ENCODE data around the gene LRFN2. TPM values are rescaled to one million over a fixed set of nuclear protein-coding genes. Genes with fewer than 3 reads are reported as not detected.

LRFN2 gene
- total RNA-seq, 2 experiments from 2014 or later = not detected

DNA sequence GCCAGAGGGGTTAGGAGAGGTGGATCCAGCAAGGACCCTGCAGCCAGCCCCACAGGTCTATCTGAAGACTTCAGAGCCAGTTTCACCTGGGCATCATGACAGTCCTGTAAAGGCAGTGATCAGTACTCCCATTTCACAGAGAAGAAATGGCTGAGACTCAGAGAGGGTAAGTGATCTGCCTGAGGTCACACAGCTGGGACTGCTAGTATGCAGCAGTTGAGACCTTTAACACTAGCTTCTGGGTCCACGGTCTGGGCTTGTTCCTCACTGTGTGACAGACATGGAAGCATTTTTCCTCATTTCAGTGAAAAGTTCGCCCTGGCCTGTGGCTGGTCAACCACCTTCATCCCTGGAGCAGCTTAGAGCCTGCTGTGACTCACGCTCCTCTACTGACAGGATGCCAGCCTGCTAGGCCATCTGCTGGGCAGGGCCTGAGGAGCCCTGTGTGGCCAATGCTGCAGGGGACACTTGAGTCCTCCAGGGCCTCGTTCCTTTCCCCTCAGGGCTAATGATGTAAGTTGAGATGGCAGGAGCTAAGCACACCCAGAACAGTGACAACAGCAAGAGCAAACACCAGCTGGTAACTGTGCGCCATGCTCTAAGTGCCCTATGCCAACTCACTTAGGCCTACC lies 192.0 kb downstream of the LRFN2 start:
- CTCF ChIA-PET = no interaction called here
- Mint-ChIP-seq H3K27ac (no peak overlapping the region), H3K27me3 (no peaks in the 10 kb centered on the region), H3K4me3 (no peak overlapping the region), H3K9me3 (no peaks in the 10 kb centered on the region), H3K36me3 (ENCODE audit: low read depth) (no peaks in the 10 kb centered on the region), H3K4me1 (ENCODE audit: low read depth) (peaks cover 19% of the 10 kb centered on the region)
- POLR2A ChIA-PET = no interaction called here
- intact Hi-C loops (cut with DNase I, micrococcal nuclease) = no loop called here
- Histone ChIP-seq H3K4me1 (ENCODE audit: insufficient read depth, low read length) (peaks cover 27% of the 10 kb centered on the region), H3K9me3 (ENCODE audit: control insufficient read depth in 1 of 2, insufficient read depth in 1 of 2, low read length in 2 of 2) (peaks cover 0 to 16% of the 10 kb centered on the region in 2 experiments), H3K4me3 (ENCODE audit: low read length) (no peak overlapping the region), H3K36me3 (ENCODE audit: insufficient read depth, low read length) (no peaks in the 10 kb centered on the region), H3K27ac (ENCODE audit: low read depth in 1 of 2, low read length in 2 of 2) (no peak overlapping the region), H3K27me3 (ENCODE audit: control insufficient read depth in 1 of 2, insufficient read depth in 2 of 2, low read length in 2 of 2) (no peaks in the 10 kb centered on the region)
- ATAC-seq (ENCODE audit: poor library complexity) (no peak), DNase-seq (no peak)
- TF ChIP-seq, protein P1, sequence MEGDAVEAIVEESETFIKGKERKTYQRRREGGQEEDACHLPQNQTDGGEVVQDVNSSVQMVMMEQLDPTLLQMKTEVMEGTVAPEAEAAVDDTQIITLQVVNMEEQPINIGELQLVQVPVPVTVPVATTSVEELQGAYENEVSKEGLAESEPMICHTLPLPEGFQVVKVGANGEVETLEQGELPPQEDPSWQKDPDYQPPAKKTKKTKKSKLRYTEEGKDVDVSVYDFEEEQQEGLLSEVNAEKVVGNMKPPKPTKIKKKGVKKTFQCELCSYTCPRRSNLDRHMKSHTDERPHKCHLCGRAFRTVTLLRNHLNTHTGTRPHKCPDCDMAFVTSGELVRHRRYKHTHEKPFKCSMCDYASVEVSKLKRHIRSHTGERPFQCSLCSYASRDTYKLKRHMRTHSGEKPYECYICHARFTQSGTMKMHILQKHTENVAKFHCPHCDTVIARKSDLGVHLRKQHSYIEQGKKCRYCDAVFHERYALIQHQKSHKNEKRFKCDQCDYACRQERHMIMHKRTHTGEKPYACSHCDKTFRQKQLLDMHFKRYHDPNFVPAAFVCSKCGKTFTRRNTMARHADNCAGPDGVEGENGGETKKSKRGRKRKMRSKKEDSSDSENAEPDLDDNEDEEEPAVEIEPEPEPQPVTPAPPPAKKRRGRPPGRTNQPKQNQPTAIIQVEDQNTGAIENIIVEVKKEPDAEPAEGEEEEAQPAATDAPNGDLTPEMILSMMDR (IDR thresholded peaks at IDR 0.05) = no peak

DNA sequence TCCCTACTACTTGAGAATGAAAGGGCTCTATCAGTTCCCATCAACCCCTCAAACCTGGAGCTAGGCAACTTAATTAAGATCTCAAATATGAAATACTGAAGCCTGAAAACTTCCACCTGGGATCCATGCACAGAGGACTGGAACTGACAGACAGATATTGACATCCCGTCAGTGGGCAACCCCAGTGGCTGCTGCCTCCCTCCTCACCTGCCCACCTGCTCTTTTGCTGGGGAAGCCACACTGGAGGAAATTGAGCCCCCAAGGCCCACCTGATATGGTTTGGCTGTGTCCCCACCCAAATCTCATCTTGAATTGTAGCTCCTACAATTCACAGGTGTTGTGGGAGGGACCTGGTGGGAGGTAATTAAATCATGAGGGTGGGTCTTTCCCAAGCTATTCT lies 192.8 kb downstream of the LRFN2 start:
- Histone ChIP-seq H3K9me3 (ENCODE audit: control insufficient read depth in 1 of 2, insufficient read depth in 1 of 2, low read length in 2 of 2) (peaks cover 0 to 16% of the 10 kb centered on the region in 2 experiments), H3K36me3 (ENCODE audit: insufficient read depth, low read length) (no peaks in the 10 kb centered on the region), H3K4me3 (ENCODE audit: low read length) (no peak overlapping the region), H3K27me3 (ENCODE audit: control insufficient read depth in 1 of 2, insufficient read depth in 2 of 2, low read length in 2 of 2) (peaks cover 0 to 3% of the 10 kb centered on the region in 2 experiments), H3K27ac (ENCODE audit: low read depth in 1 of 2, low read length in 2 of 2) (no peak overlapping the region), H3K4me1 (ENCODE audit: insufficient read depth, low read length) (peaks cover 34% of the 10 kb centered on the region)
- intact Hi-C loops (cut with DNase I, micrococcal nuclease) = no loop called here
- ChIA-PET CTCF (no interaction called here), POLR2A (no interaction called here)
- Mint-ChIP-seq H3K36me3 (ENCODE audit: low read depth) (no peaks in the 10 kb centered on the region), H3K27ac (no peak overlapping the region), H3K27me3 (peaks cover 4% of the 10 kb centered on the region), H3K9me3 (no peaks in the 10 kb centered on the region), H3K4me3 (no peak overlapping the region), H3K4me1 (ENCODE audit: low read depth) (peaks cover 27% of the 10 kb centered on the region)
- ATAC-seq (ENCODE audit: poor library complexity) (no peak), DNase-seq (no peak)
- TF ChIP-seq, protein P1 (IDR thresholded peaks at IDR 0.05) = no peak

DNA sequence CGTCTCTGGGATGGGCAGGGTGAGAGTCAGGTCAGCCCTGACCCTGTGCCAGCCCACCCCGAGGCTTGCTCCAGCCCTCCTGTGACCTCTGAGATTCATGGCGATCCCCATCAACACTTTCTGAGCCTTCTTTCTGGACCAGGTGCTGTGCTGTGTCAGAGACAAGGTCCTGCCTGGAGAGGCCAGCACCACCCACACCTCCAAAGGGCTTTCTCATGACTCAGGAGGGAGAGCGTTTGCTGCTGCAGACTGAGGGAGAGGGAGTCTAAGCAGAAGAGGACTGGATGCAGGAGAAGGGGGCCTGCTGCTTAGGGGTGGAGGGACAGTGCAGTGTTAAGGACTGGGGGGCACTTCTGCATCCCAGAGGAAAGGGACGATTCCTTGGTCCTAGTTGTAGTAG lies 193.5 kb downstream of the LRFN2 start:
- Mint-ChIP-seq H3K4me1 (ENCODE audit: low read depth) (peaks cover 35% of the 10 kb centered on the region), H3K36me3 (ENCODE audit: low read depth) (no peaks in the 10 kb centered on the region), H3K27ac (no peak overlapping the region), H3K9me3 (no peaks in the 10 kb centered on the region), H3K27me3 (peaks cover 4% of the 10 kb centered on the region), H3K4me3 (no peak overlapping the region)
- no peak for ATAC-seq (ENCODE audit: poor library complexity)
- TF ChIP-seq, protein P1 (IDR thresholded peaks at IDR 0.05) = no peak
- Histone ChIP-seq H3K4me3 (ENCODE audit: low read length) (no peak overlapping the region), H3K27ac (ENCODE audit: low read depth in 1 of 2, low read length in 2 of 2) (no peak overlapping the region), H3K27me3 (ENCODE audit: control insufficient read depth in 1 of 2, insufficient read depth in 2 of 2, low read length in 2 of 2) (peaks cover 0 to 3% of the 10 kb centered on the region in 2 experiments), H3K36me3 (ENCODE audit: insufficient read depth, low read length) (no peaks in the 10 kb centered on the region), H3K9me3 (ENCODE audit: control insufficient read depth in 1 of 2, insufficient read depth in 1 of 2, low read length in 2 of 2) (peaks cover 0 to 16% of the 10 kb centered on the region in 2 experiments), H3K4me1 (ENCODE audit: insufficient read depth, low read length) (peaks cover 38% of the 10 kb centered on the region)
- intact Hi-C loops (cut with DNase I, micrococcal nuclease) = no loop called here
- DNase-seq = no peak
- ChIA-PET CTCF (no interaction called here), POLR2A (no interaction called here)
